Osteoblast (primary cell): ENCODE results near the gene ZCCHC13. TPM values are rescaled to one million over a fixed set of nuclear protein-coding genes. Genes with fewer than 3 reads are reported as not detected.

Experiments
- DNase-seq: peaks from one replicate; pipeline ENCODE4 v3.0.0; 2011; ENCODE audit warnings: low spot score, mixed read lengths; ENCODE audit not compliant: insufficient read length; ENCODE audit errors: missing footprints
- H2AFZ ChIP-seq: 2 replicates; pipeline ENCODE4 v1.6.0; 2011; ENCODE audit warnings: mild to moderate bottlenecking, low read length
- H3K27ac ChIP-seq: 2 replicates; pipeline ENCODE4 v1.5.1; 2011; ENCODE audit warnings: mild to moderate bottlenecking, low read depth, low read length, moderate library complexity
- H3K27me3 ChIP-seq: 2 replicates; pipeline ENCODE4 v1.6.0; 2012; ENCODE audit warnings: mild to moderate bottlenecking, control low read depth, inconsistent platforms, low read length, moderate library complexity; ENCODE audit not compliant: insufficient read depth
- H3K36me3 ChIP-seq: 2 replicates; pipeline ENCODE4 v1.5.1; 2011; ENCODE audit warnings: mild to moderate bottlenecking, low read length, control low read depth, moderate library complexity; ENCODE audit not compliant: insufficient read depth
- H3K4me1 ChIP-seq: 2 replicates; pipeline ENCODE4 v1.5.1; 2011; ENCODE audit warnings: mild to moderate bottlenecking, low read length, control low read depth, moderate library complexity; ENCODE audit not compliant: insufficient read depth
- H3K4me2 ChIP-seq: 2 replicates; pipeline ENCODE4 v1.6.0; 2011; ENCODE audit warnings: mild to moderate bottlenecking, low read length; ENCODE audit not compliant: insufficient read depth
- H3K4me3 ChIP-seq: fragments of 200-600 bp; sonication (generic); 3 replicates; pipeline ENCODE4 v1.5.1; 2012; ENCODE audit warnings: mild to moderate bottlenecking, low read length, inconsistent platforms; ENCODE audit not compliant: insufficient read depth
- H3K79me2 ChIP-seq: 2 replicates; pipeline ENCODE4 v1.6.0; 2012; ENCODE audit warnings: mild to moderate bottlenecking, low read length, control low read depth, inconsistent platforms; ENCODE audit not compliant: insufficient read depth
- H3K9me3 ChIP-seq: 2 replicates; pipeline ENCODE4 v1.5.1; 2011; ENCODE audit warnings: low read depth, low read length, control low read depth
- H4K20me1 ChIP-seq: 2 replicates; pipeline ENCODE4 v1.6.0; 2012; ENCODE audit warnings: mild to moderate bottlenecking, low read length, control low read depth; ENCODE audit not compliant: insufficient read depth
- CTCF ChIP-seq: IDR thresholded peaks from 2 replicates; pipeline ENCODE4 v1.5.1; 2011; ENCODE audit warnings: mild to moderate bottlenecking, low read depth, low read length, moderate library complexity; ENCODE audit errors: extremely low read depth
- total RNA-seq: library from RNA; depleted of rRNA; stranded (reverse); fragments of >200 nt; gene quantifications from 2 replicates; pipeline ENCODE4 v1.2.3, GENCODE V29; 2012

Gene ZCCHC13
- total RNA-seq, 1 donor, result not detected

GRCh38 chrX:74270393-74270792 lies 33.6 kb upstream of the ZCCHC13 start:
- Histone ChIP-seq H3K4me1 (no peaks in the 10 kb centered on the region), H4K20me1 (peaks cover 5% of the 10 kb centered on the region), H3K9me3 (no peaks in the 10 kb centered on the region), H2AFZ (no peak overlapping the region), H3K4me3 (no peak overlapping the region), H3K79me2 (peaks cover 6% of the 10 kb centered on the region), H3K27ac (no peak overlapping the region), H3K27me3 (no peaks in the 10 kb centered on the region), H3K4me2 (no peak overlapping the region), H3K36me3 (peaks cover 19% of the 10 kb centered on the region)
- TF ChIP-seq CTCF, result no peak
- DNase-seq, result no peak

GRCh38 chrX:74272230-74272629 lies 31.8 kb upstream of the ZCCHC13 start:
- Histone ChIP-seq H3K4me1 (no peaks in the 10 kb centered on the region), H3K27ac (no peak overlapping the region), H3K36me3 (peaks cover 29% of the 10 kb centered on the region), H3K4me3 (no peak overlapping the region), H3K9me3 (no peaks in the 10 kb centered on the region), H3K4me2 (no peak overlapping the region), H3K27me3 (no peaks in the 10 kb centered on the region), H3K79me2 (peaks cover 6% of the 10 kb centered on the region), H4K20me1 (peaks cover 5% of the 10 kb centered on the region), H2AFZ (no peak overlapping the region)
- DNase-seq, result no peak
- no peak for TF ChIP-seq CTCF

- Histone ChIP-seq H3K27ac (no peak overlapping the region), H2AFZ (no peak overlapping the region), H3K4me2 (no peak overlapping the region), H4K20me1 (peaks cover 5% of the 10 kb centered on the region), H3K4me3 (no peak overlapping the region), H3K79me2 (peaks cover 6% of the 10 kb centered on the region), H3K27me3 (no peaks in the 10 kb centered on the region), H3K36me3 (peaks cover 38% of the 10 kb centered on the region), H3K9me3 (no peaks in the 10 kb centered on the region), H3K4me1 (no peaks in the 10 kb centered on the region)
- DNase-seq, result no peak
- TF ChIP-seq CTCF, result no peak
Measured at GRCh38 chrX:74274516-74274915, 29.5 kb upstream of the ZCCHC13 start.

- H4K20me1 ChIP-seq, result peaks cover 8% of the 10 kb centered on the region
- H3K79me2 ChIP-seq, result peaks cover 12% of the 10 kb centered on the region
- H3K4me3 ChIP-seq, result no peak overlapping the region
- no peak for DNase-seq
- H3K27ac ChIP-seq, result no peak overlapping the region
- TF ChIP-seq CTCF, result no peak
- H3K4me2 ChIP-seq, result no peak overlapping the region
- H2AFZ ChIP-seq, result no peak overlapping the region
- no peaks in the 10 kb centered on the region for H3K9me3 ChIP-seq
- H3K36me3 ChIP-seq, result peaks cover 53% of the 10 kb centered on the region
- no peaks in the 10 kb centered on the region for H3K27me3 ChIP-seq
- H3K4me1 ChIP-seq, result no peaks in the 10 kb centered on the region
Measured at GRCh38 chrX:74277320-74277719, 26.7 kb upstream of the ZCCHC13 start.
